GM19328 (cell line): ENCODE results near the gene ARHGAP4.

Experiments used
- ATAC-seq: cut with Tn5 transposase; IDR thresholded peaks from one replicate; pipeline ENCODE4 v1.9.1; 2021; ENCODE audit warnings: mild to moderate bottlenecking, moderate library complexity; ENCODE audit not compliant: unreplicated experiment

Gene ARHGAP4

GRCh38 chrX:153947009-153947769 lies 21.1 kb upstream of the ARHGAP4 start:
- peak; percentile 66 for ATAC-seq

- ATAC-seq, result no peak
Measured at GRCh38 chrX:153945956-153946943, 20.2 kb upstream of the ARHGAP4 start.

GRCh38 chrX:153944800-153945150 lies 18.7 kb upstream of the ARHGAP4 start:
- no peak for ATAC-seq

- no peak for ATAC-seq
Measured at GRCh38 chrX:153944140-153944799, 18.2 kb upstream of the ARHGAP4 start, which contains the start of gene RENBP. RENBP (minus strand) TSS chrX:153944643; CDS start chrX:153944610, 33 bp downstream.

GRCh38 chrX:153941336-153942252 lies 15.5 kb upstream of the ARHGAP4 start:
- ATAC-seq, result no peak

- ATAC-seq, result no peak
Measured at GRCh38 chrX:153939573-153939972, 13.5 kb upstream of the ARHGAP4 start.

- no peak for ATAC-seq
Measured at GRCh38 chrX:153938226-153938786, 12.2 kb upstream of the ARHGAP4 start.

- ATAC-seq, result no peak
Measured at GRCh38 chrX:153937056-153937455, 11.0 kb upstream of the ARHGAP4 start.

- no peak for ATAC-seq
Measured at GRCh38 chrX:153935326-153935851, 9.3 kb upstream of the ARHGAP4 start.

- ATAC-seq, result peak; percentile 93
Measured at GRCh38 chrX:153934762-153935325, 8.8 kb upstream of the ARHGAP4 start, which contains the start of gene NAA10. NAA10 (minus strand) TSS chrX:153935037; CDS start chrX:153934904, 133 bp downstream.

- ATAC-seq, result peak; percentile 19
Measured at GRCh38 chrX:153934148-153934761, 8.2 kb upstream of the ARHGAP4 start.

GRCh38 chrX:153933748-153934147 lies 7.7 kb upstream of the ARHGAP4 start:
- ATAC-seq, result no peak

- no peak for ATAC-seq
Measured at GRCh38 chrX:153932220-153932915, 6.3 kb upstream of the ARHGAP4 start.

- ATAC-seq, result no peak
Measured at GRCh38 chrX:153931748-153932147, 5.7 kb upstream of the ARHGAP4 start.

- ATAC-seq, result no peak
Measured at GRCh38 chrX:153931151-153931550, 5.1 kb upstream of the ARHGAP4 start.

GRCh38 chrX:153930011-153930910 lies 4.2 kb upstream of the ARHGAP4 start:
- no peak for ATAC-seq

- ATAC-seq, result no peak
Measured at GRCh38 chrX:153929576-153929975, 3.5 kb upstream of the ARHGAP4 start.
